ENCODE data around the gene WDR77.

Gene WDR77

DNA sequence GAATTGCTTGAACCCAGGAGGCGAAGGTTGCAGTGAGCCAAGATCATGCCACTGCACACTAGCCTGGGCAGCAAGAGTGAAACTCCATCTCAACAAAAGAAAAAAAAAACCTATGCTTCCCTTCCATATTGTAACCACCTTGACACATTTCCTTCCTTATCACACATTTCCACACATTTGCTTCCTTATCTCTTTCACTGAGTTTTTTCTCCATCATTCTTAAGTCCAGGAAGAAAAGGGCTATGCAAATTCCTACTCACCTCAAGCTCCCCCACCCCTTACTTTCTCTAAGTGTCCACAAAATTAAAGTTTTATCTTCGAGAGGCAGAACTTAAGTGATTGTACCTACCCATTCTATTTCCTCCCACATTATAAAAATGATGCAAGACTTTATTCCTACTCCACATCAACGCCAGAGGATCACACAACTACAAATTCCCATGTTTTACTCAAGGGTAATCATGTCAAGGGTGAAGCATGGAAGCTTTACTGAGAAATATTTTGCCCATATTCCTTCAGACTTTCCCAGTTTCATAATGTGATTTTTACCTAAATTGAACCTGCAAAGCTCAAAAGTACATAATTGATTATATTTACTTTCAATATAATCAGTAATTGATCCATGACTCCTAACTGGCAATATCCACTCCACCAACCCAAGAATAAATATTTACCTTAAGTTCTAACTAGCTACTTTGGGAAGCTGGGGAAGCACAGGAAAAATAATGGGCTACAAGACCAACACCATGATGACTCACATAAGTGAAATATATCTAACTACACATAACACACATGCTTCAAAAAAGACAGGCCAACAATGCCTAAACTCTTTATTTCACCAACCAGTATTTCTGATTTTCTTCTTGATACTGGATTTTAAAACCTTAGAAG lies 9.3 kb downstream of the WDR77 start:
- DNase-seq (ENCODE audit: low read depth), result no peak

DNA sequence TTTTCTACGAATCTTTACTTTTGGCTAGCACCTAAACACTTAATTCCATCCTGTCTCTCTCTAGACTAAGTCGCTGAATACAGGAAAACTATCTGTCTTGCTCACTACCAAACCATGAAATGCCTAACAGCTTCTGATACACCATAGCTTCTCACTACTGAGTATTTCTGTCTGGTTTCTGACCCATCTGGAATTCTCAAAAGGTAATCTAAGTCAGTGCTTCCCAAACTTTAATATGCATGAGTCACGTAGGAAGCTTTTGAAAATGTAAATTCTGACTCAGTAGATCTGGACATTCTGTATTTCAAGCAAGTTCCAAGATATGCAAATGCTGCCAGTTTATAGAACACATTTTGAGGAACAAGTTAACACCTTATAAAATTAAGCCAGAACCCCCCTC lies 12.3 kb downstream of the WDR77 start:
- DNase-seq (ENCODE audit: low read depth), result no peak

DNA sequence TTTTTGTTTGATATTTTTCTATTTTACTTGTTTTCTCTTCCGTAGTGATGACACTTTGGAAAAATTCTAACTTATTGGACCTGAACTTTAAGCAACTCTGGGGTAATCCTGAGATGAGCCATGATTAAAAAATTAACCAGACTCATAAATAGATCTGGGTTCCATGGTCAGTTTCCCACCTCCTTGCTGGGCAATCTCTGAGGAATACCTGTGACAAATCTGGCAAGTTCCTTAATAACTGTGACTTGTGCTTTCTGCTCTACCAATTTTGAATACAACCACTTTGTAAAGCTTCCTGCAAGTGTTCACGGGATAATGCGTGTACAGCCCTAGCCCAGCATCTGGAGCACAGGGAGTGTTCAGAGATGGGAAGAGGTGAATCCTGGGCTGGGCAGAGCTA lies 24.8 kb downstream of the WDR77 start:
- no peak for DNase-seq (ENCODE audit: low read depth)

DNA sequence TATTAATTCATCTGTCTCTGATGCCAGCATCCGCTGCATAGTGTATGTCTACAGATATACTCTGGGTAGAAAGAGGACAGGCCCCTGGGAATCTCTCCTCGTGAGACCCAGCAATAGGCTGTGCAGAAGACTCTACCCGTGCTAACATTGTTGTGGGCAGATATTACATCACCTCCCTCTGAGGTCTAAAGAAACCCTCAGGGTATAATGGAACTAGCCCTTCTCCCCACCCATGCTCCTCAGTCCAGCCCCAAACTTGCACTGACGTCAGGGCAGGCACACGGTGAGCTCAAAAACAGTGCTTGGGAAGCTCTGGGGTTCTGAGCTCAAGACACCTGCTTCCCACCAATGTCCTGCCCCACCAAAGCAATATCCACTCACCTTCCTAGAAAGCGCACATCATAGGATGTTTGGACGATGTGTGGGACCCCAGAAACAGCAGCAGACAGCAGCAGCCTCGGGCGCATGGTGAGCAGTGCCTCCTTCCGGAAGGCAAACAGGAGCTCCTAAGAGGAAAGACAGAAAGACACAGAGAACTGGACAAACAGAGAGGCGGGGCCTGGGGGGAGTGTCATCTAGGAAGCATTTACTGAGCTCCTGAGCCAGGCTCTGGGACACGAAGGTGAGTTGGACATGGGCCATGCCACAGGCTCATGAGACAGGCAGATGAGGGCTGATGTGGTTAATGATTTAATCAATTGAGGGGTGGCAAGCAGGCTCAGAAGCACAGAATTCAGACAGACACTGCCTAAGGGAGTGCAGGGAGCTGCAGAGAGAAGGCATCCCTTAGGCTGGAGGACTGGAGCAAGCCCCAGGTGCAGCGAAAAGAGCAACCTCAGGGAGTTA lies 26.3 kb downstream of the WDR77 start:
- DNase-seq (ENCODE audit: low read depth), result no peak

DNA sequence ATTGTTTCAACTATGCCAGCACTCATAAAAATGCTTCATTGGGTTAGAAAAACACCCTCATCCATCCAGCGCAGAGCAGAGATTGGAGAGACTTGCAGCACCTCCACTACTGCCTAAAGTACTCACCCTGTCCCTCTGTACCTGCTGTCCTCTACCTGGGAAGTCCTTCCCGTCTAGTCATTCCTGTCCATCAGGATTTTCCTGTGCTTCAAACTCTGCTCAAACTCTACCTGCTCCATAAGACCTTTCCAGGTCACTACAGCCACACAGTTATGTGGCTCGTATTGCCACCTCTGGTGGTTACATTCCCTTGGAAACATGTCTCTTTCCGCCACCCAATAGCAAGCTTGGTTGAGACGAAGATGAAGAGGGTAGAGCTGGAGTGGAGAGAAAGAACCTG lies 28.7 kb downstream of the WDR77 start:
- no peak for DNase-seq (ENCODE audit: low read depth)

DNA sequence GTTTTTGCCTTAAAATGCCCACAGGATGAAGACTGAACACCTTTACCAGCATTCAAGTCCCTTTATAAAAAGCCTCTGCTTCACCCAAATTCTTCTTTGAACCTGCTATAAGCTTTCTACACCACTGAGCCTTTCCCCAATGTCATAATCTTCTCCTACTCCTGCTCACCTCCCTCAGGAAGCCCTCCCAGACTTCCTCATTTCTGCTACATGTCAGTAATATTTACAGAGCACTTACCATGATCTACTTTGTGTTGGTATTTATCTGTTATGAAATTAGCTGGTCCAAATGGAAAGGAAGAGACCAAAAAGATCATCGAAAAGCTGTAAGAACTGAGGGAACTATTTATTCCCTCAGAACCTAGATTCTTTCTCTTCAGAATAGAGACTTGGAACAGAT lies 30.0 kb downstream of the WDR77 start:
- no peak for DNase-seq (ENCODE audit: low read depth)

DNA sequence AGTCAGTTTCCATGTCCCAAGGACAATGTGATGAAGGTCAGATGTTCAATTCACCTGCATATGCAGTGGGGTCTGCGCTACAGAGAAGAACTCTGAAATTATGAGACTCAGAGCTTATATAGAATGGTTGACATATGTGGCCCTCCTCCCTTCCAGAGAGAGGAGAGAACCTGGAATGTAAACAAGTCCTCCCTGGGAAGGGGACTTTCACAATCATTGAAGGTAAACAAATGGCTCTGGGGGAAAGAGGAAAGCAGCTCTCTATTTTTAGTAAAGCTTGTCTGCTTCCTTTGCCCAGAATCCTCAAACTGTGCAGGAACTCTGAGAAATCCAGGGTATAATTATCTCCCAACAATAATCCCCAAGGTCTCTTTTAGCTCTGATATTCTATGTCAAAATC lies 31.3 kb downstream of the WDR77 start:
- no peak for DNase-seq (ENCODE audit: low read depth)

DNA sequence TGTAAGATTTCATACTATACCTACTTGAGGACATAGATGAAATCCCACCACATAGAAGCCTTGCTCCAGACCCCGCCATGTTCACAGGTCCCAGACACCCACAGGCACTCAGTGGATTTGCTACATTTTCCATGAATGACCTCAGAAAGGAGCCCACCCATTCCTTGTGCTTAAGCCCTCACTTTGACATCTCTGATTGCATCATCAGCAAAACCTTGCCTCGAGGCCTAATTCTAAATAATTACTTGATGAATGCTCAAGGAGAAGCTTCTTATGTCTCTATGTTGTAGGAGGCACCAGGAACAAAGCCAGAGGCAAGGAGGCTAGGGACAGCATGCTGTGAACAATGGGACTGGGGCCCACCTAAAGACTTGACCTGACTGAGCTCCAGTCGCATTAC lies 33.6 kb downstream of the WDR77 start:
- DNase-seq (ENCODE audit: low read depth), result no peak

DNA sequence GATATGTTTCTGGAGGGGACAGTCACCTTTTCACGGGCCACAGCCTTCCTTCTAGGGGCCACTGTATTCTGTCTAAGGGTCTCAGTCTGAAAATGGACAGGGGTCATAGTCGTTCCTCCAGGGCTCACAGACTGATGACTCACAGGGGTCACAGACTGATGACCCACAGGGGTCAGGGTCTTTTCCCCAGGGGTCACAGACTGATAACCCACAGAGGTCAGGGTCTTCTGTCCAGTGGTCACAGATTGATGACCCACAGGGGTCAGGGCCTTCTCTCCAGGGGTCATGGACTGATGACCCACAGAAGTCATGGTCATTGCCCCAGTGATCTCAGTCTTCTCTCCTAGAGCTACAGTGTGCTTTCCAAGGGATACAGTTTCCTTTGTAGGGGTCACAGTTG lies 34.3 kb downstream of the WDR77 start:
- DNase-seq (ENCODE audit: low read depth), result no peak

DNA sequence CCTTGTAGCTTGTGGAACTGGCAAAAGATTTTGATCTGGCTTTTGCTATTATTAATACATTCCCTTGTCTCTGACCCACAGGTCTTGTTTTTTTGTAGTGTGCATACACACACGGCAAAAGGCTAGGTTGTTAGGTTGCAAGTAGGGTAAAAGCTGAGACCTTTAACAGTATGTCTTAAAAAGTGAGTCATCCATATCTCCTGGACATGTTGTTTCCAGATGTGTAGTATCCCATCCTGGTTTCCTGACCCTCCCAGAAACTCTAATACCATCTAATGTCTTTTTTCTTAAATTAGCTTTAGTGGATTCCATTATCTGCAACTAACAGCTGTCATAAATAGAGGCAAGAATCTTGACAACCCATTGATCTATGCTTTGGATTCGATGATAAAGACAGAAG lies 36.2 kb downstream of the WDR77 start:
- no peak for DNase-seq (ENCODE audit: low read depth)

DNA sequence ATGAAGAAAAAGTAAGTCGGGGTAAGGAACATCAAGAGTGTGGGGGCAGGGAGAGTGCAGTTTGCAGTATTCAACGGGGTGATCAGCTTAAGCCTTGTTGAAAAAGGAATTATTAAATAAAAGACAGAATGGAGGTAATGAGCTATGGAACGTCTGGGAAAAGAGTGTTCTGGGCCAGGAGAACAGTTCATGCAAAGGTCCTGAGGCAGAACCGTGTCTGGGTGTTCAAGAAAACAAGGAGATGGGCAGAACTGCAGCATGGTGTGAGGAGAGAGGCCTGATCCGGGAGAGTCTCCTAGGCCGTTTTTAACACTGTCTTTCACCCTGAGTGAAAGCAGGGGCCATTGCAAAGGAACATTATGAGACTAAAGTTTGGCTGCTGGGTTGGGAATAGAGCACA lies 41.8 kb downstream of the WDR77 start:
- DNase-seq (ENCODE audit: low read depth), result no peak

DNA sequence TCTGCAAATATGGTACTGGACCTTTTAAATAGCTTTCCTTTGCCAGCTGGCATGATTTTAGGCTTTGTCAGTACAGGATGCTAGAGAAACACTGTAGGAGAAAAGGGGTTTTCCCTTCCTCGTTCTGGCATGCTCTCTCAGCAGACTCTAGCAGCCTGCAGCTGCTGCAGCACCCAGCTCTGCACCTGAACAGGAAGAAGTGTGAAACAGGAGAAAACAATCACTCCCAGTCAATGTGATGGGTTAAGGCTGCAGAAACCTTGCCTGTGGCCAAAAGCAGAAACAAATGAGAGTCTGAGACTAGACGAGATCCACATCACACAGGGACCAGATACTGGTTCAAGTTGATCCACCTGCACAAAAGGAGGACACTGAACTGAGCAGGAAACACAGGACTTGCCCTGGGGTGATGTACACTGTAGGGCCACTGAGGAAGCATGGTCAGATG lies 42.7 kb downstream of the WDR77 start:
- DNase-seq (ENCODE audit: low read depth), result peak; percentile 17

DNA sequence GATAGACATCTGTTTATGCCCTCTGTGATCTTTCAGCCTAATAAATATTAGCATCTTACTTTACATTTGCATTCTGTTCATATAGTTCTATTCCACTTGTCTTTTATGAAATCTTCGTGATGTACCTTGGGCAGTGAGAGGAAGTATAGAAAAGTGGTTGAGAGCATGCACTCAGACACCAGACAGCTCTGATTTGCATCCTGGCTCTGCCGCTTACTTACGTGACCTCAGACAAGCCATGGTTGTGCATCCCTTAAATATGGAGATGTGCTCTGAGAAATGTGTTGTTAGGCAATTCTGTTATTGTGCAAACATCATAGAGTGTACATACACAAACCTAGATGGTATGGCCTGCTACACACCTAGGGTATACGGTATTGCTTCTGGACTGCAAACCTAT lies 44.5 kb downstream of the WDR77 start:
- DNase-seq (ENCODE audit: low read depth), result no peak

DNA sequence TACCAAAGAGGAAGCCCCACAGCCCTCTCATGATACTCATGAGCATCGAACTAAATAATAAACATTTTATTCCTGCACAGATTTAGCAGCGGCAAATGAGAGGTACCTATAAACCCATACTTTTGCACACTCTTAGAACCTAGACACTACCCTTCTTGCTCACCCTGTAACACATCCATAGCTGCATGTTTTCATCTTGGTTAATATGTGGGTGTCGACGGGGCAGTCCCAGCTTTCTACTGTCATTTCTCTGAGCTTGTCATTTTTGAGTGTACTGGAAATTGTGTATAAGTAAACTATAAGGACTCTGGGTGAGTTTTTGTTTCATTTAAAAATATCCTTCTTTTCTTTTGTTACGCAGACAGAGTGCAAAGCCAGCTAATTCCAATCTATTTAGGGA lies 47.0 kb downstream of the WDR77 start:
- no peak for DNase-seq (ENCODE audit: low read depth)

DNA sequence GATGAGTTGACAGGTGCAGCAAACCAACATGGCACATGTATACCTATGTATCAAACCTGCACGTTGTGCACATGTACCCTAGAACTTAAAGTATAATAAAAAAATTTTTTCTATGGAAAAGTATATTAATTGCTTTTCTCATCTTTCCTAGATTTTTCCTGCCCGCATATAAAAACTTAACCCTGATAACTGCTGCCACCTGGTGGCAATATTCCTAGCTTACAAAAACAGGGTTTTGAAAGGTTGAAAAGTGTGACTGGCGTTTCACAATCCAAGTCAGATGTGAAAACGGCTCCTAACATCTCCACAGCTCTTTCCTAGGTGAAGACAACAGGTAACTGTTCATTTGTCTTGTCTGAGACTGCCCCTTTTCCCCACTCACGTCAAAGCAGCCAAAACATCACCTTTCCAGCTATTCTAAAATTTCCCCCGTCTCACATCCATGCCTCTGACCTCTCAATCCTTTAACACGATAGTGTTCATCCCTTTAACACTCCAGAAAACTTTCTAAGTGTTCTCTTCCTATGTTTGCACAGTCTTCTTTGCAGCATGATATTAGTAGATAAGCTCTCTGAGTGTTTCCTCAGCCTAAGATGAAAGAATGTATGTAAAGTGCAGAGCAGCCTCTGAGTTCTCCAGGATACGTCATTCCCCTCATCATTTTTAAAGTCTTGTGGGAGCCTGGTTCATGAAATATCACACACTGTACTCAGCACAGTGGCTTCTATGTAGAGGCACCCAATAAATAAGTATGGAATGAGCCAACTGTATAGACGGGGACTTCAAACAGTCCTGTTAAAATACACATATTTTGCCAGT lies 49.1 kb downstream of the WDR77 start:
- peak; percentile 8 for DNase-seq (ENCODE audit: low read depth)

DNA sequence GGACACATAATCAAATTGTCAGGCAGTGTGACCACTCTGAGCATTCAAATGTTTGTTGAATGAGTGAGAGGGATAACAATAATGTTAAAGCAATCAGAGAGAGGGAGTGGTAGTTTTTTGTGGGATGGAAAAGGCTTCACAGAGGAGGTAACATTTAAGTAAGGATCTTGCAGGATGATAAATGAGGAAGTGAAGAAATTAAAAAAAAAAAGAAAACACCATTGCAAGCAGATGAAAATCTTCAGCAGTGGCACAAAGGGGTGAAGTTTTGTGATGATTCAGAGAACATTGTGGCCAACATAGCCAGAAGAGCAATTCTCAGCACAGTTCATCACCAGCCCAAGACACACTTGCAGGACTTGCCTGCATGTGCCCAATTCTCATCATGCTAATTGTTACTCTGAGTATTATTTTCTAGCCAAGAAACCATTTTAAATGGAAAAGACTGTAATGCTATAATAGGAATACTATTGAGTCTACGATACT lies 56.6 kb downstream of the WDR77 start:
- no peak for DNase-seq (ENCODE audit: low read depth)

DNA sequence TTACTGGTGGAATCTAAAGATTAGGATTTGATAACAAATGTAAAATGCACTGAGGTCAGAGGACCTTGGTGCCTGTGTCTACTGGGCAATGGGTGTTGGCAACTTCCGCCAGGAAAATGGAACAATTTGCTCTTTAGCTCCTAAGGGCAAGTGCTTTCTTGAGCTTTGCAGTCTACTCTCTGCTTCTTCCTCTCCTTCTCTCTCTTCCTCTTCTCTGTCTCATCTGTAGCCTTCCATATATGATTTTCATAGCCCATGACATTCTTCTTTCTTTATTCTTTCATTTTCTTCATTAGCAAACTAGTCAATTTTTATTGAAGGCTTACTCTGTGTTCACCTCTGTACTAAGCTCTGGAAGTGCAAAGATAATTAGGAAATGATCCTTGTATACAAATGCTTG lies 57.0 kb downstream of the WDR77 start:
- DNase-seq (ENCODE audit: low read depth), result no peak

Measured in activated T-cell treated with anti-CD3 and anti-CD28 coated beads for 48 hours (primary cell).